ENCODE results near the gene TRABD2A.

DNA sequence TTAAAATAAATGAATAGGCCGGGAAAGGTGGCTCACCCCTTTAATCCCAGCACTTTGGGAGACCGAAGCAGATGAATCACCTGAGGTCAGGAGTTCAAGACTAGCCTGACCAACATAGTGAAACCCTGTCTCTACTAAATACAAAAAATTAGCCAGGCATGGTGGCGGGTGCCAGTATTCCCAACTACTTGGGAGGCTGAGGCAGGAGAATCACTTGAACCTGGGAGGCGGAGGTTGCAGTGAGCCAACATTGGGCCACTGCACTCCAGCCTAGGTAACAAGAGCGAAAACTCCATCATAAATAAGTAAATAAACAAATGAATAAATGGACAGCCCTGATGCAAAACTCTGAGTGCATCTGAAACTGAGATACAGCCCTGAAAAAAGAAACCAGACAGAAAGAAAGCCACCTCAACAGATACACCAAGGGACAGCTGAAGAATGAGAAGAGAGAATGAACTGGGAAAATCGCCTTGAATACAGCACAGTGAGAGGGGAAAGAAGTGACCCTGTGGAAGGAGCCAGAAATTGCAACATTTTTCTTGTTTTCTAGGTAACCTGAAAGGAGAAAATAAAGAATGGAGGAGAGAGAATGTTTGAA lies 64.4 kb downstream of the TRABD2A start:
- TF ChIP-seq, protein P1, sequence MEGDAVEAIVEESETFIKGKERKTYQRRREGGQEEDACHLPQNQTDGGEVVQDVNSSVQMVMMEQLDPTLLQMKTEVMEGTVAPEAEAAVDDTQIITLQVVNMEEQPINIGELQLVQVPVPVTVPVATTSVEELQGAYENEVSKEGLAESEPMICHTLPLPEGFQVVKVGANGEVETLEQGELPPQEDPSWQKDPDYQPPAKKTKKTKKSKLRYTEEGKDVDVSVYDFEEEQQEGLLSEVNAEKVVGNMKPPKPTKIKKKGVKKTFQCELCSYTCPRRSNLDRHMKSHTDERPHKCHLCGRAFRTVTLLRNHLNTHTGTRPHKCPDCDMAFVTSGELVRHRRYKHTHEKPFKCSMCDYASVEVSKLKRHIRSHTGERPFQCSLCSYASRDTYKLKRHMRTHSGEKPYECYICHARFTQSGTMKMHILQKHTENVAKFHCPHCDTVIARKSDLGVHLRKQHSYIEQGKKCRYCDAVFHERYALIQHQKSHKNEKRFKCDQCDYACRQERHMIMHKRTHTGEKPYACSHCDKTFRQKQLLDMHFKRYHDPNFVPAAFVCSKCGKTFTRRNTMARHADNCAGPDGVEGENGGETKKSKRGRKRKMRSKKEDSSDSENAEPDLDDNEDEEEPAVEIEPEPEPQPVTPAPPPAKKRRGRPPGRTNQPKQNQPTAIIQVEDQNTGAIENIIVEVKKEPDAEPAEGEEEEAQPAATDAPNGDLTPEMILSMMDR (IDR thresholded peaks at IDR 0.05; ENCODE audit: low read length): no peak
- TF ChIP-seq EZH2phosphoT487 (IDR thresholded peaks at IDR 0.05; ENCODE audit: low read length): no peak
